ENCODE results near the gene VAV1.

The VAV1 gene

DNA sequence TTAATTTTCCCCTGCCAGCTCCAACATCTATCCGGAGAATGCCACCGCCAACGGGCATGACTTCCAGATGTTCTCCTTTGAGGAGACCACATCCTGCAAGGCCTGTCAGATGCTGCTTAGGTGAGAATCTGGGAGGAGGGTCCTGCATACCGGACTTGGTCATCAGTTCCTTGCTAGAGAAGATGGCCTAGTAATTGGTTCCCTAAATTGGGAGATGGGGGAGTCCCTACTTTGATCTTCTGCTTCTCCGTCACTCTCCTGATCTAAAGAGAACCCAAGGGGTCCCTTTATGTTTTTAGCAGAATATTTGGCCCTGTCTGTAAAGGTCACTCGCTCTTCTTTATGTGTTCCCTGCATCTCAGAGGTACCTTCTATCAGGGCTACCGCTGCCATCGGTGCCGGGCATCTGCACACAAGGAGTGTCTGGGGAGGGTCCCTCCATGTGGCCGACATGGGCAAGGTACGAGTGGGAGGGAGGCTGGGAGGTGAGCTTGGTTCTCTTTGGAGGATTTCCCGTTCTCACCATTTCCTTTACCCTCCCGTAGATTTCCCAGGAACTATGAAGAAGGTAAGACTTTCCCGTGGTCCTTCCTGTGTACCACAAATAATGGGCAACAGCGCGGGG is 60.8 kb downstream of the VAV1 start:
- H3K9me3 ChIP-seq (ENCODE audit: control insufficient read depth in 5 of 5, low read length in 5 of 5), result peaks cover 0 to 4% (median 0%) of the 10 kb centered on the region in 5 donors

GRCh38 chr19:6834433-6834832 is 61.9 kb downstream of the VAV1 start:
- H3K4me3 ChIP-seq (ENCODE audit: low read depth in 1 of 5, low read length in 5 of 5), result no peak overlapping the region
- peaks cover 0 to 32% (median 0%) of the 10 kb centered on the region in 5 donors for H3K36me3 ChIP-seq (ENCODE audit: control insufficient read depth in 5 of 5, insufficient read depth in 5 of 5, low read length in 5 of 5)
- H3K27me3 ChIP-seq (ENCODE audit: control insufficient read depth in 5 of 5, insufficient read depth in 4 of 5, low read length in 5 of 5), result peaks cover 0 to 3% (median under 1%) of the 10 kb centered on the region in 5 donors

More for the DNA sequence above, 60.8 kb downstream of the VAV1 start:
- peaks cover 0 to 5% (median 5%) of the 10 kb centered on the region in 5 donors for H3K4me1 ChIP-seq (ENCODE audit: control insufficient read depth in 5 of 5, insufficient read depth in 5 of 5, low read length in 5 of 5)
- peaks cover 0 to 38% (median 0%) of the 10 kb centered on the region in 5 donors for H3K36me3 ChIP-seq (ENCODE audit: control insufficient read depth in 5 of 5, insufficient read depth in 5 of 5, low read length in 5 of 5)
- H3K9ac ChIP-seq (ENCODE audit: low read length in 5 of 5), result no peak overlapping the region
- H3K27ac ChIP-seq (ENCODE audit: low read depth, low read length), result no peak overlapping the region
- peaks cover 0 to 5% (median 4%) of the 10 kb centered on the region in 5 donors for H3K27me3 ChIP-seq (ENCODE audit: control insufficient read depth in 5 of 5, insufficient read depth in 4 of 5, low read length in 5 of 5)
- H3K4me3 ChIP-seq (ENCODE audit: low read depth in 1 of 5, low read length in 5 of 5), result no peak overlapping the region

GRCh38 chr19:6835501-6835900 is 63.0 kb downstream of the VAV1 start:
- Histone ChIP-seq H3K4me1 (ENCODE audit: control insufficient read depth in 5 of 5, insufficient read depth in 5 of 5, low read length in 5 of 5) (peaks cover 0 to 5% (median 5%) of the 10 kb centered on the region in 5 donors), H3K4me3 (ENCODE audit: low read depth in 1 of 5, low read length in 5 of 5) (no peak overlapping the region), H3K27me3 (ENCODE audit: control insufficient read depth in 5 of 5, insufficient read depth in 4 of 5, low read length in 5 of 5) (peaks cover 0 to 3% (median 0%) of the 10 kb centered on the region in 5 donors), H3K9ac (ENCODE audit: low read length in 5 of 5) (no peak overlapping the region), H3K9me3 (ENCODE audit: control insufficient read depth in 5 of 5, low read length in 5 of 5) (peaks cover 0 to 4% (median 0%) of the 10 kb centered on the region in 5 donors), H3K27ac (ENCODE audit: low read depth, low read length) (no peak overlapping the region), H3K36me3 (ENCODE audit: control insufficient read depth in 5 of 5, insufficient read depth in 5 of 5, low read length in 5 of 5) (peaks cover 0 to 28% (median 0%) of the 10 kb centered on the region in 5 donors)

More at GRCh38 chr19:6834433-6834832, 61.9 kb downstream of the VAV1 start:
- Histone ChIP-seq H3K9me3 (ENCODE audit: control insufficient read depth in 5 of 5, low read length in 5 of 5) (peaks cover 0 to 4% (median 0%) of the 10 kb centered on the region in 5 donors), H3K9ac (ENCODE audit: low read length in 5 of 5) (no peak overlapping the region), H3K4me1 (ENCODE audit: control insufficient read depth in 5 of 5, insufficient read depth in 5 of 5, low read length in 5 of 5) (peaks cover 0 to 5% (median 5%) of the 10 kb centered on the region in 5 donors), H3K27ac (ENCODE audit: low read depth, low read length) (no peak overlapping the region)

GRCh38 chr19:6837525-6837924 is 65.0 kb downstream of the VAV1 start:
- Histone ChIP-seq H3K27me3 (ENCODE audit: control insufficient read depth in 5 of 5, insufficient read depth in 4 of 5, low read length in 5 of 5) (peaks cover 0 to 3% (median 0%) of the 10 kb centered on the region in 5 donors), H3K27ac (ENCODE audit: low read depth, low read length) (no peak overlapping the region), H3K4me3 (ENCODE audit: low read depth in 1 of 5, low read length in 5 of 5) (no peak overlapping the region), H3K9me3 (ENCODE audit: control insufficient read depth in 5 of 5, low read length in 5 of 5) (peaks cover 0 to 4% (median 0%) of the 10 kb centered on the region in 5 donors), H3K4me1 (ENCODE audit: control insufficient read depth in 5 of 5, insufficient read depth in 5 of 5, low read length in 5 of 5) (no peaks in the 10 kb centered on the region), H3K9ac (ENCODE audit: low read length in 5 of 5) (no peak overlapping the region), H3K36me3 (ENCODE audit: control insufficient read depth in 5 of 5, insufficient read depth in 5 of 5, low read length in 5 of 5) (peaks cover 0 to 20% (median 0%) of the 10 kb centered on the region in 5 donors)

- H3K27ac ChIP-seq (ENCODE audit: low read depth, low read length), result no peak overlapping the region
- H3K9me3 ChIP-seq (ENCODE audit: control insufficient read depth in 5 of 5, low read length in 5 of 5), result peaks cover 0 to 4% (median 0%) of the 10 kb centered on the region in 5 donors
- H3K4me3 ChIP-seq (ENCODE audit: low read depth in 1 of 5, low read length in 5 of 5), result no peak overlapping the region
- peaks cover 0 to 20% (median 0%) of the 10 kb centered on the region in 5 donors for H3K36me3 ChIP-seq (ENCODE audit: control insufficient read depth in 5 of 5, insufficient read depth in 5 of 5, low read length in 5 of 5)
- H3K4me1 ChIP-seq (ENCODE audit: control insufficient read depth in 5 of 5, insufficient read depth in 5 of 5, low read length in 5 of 5), result no peaks in the 10 kb centered on the region
- H3K27me3 ChIP-seq (ENCODE audit: control insufficient read depth in 5 of 5, insufficient read depth in 4 of 5, low read length in 5 of 5), result peaks cover 0 to 3% (median 0%) of the 10 kb centered on the region in 5 donors
- H3K9ac ChIP-seq (ENCODE audit: low read length in 5 of 5), result no peak overlapping the region
Measured at GRCh38 chr19:6838062-6838655, 65.7 kb downstream of the VAV1 start.

- Histone ChIP-seq H3K9ac (ENCODE audit: low read length in 5 of 5) (no peak overlapping the region), H3K4me1 (ENCODE audit: control insufficient read depth in 5 of 5, insufficient read depth in 5 of 5, low read length in 5 of 5) (no peaks in the 10 kb centered on the region), H3K9me3 (ENCODE audit: control insufficient read depth in 5 of 5, low read length in 5 of 5) (no peaks in the 10 kb centered on the region), H3K27ac (ENCODE audit: low read depth, low read length) (no peak overlapping the region), H3K4me3 (ENCODE audit: low read depth in 1 of 5, low read length in 5 of 5) (no peak overlapping the region), H3K27me3 (ENCODE audit: control insufficient read depth in 5 of 5, insufficient read depth in 4 of 5, low read length in 5 of 5) (peaks cover 0 to 3% (median 0%) of the 10 kb centered on the region in 5 donors), H3K36me3 (ENCODE audit: control insufficient read depth in 5 of 5, insufficient read depth in 5 of 5, low read length in 5 of 5) (peaks cover 0 to 3% (median 0%) of the 10 kb centered on the region in 5 donors)
Measured at GRCh38 chr19:6842871-6843607, 70.5 kb downstream of the VAV1 start.

- H3K27me3 ChIP-seq (ENCODE audit: control insufficient read depth in 5 of 5, insufficient read depth in 4 of 5, low read length in 5 of 5), result peaks cover 0 to 3% (median 0%) of the 10 kb centered on the region in 5 donors
- peaks cover 0 to 4% (median 0%) of the 10 kb centered on the region in 5 donors for H3K4me1 ChIP-seq (ENCODE audit: control insufficient read depth in 5 of 5, insufficient read depth in 5 of 5, low read length in 5 of 5)
- H3K4me3 ChIP-seq (ENCODE audit: low read depth in 1 of 5, low read length in 5 of 5), result no peak overlapping the region
- no peak overlapping the region for H3K9ac ChIP-seq (ENCODE audit: low read length in 5 of 5)
- H3K27ac ChIP-seq (ENCODE audit: low read depth, low read length), result no peak overlapping the region
- H3K36me3 ChIP-seq (ENCODE audit: control insufficient read depth in 5 of 5, insufficient read depth in 5 of 5, low read length in 5 of 5), result peaks cover 0 to 3% (median 0%) of the 10 kb centered on the region in 5 donors
- peaks cover 0 to 2% (median 0%) of the 10 kb centered on the region in 5 donors for H3K9me3 ChIP-seq (ENCODE audit: control insufficient read depth in 5 of 5, low read length in 5 of 5)
Measured at GRCh38 chr19:6847828-6848200, 75.3 kb downstream of the VAV1 start.

GRCh38 chr19:6848986-6849385 is 76.5 kb downstream of the VAV1 start:
- Histone ChIP-seq H3K36me3 (ENCODE audit: control insufficient read depth in 5 of 5, insufficient read depth in 5 of 5, low read length in 5 of 5) (peaks cover 0 to 7% (median 0%) of the 10 kb centered on the region in 5 donors), H3K9me3 (ENCODE audit: control insufficient read depth in 5 of 5, low read length in 5 of 5) (peaks cover 0 to 2% (median 0%) of the 10 kb centered on the region in 5 donors), H3K9ac (ENCODE audit: low read length in 5 of 5) (no peak overlapping the region), H3K4me1 (ENCODE audit: control insufficient read depth in 5 of 5, insufficient read depth in 5 of 5, low read length in 5 of 5) (peaks cover 0 to 4% (median 0%) of the 10 kb centered on the region in 5 donors), H3K27ac (ENCODE audit: low read depth, low read length) (no peak overlapping the region), H3K4me3 (ENCODE audit: low read depth in 1 of 5, low read length in 5 of 5) (no peak overlapping the region), H3K27me3 (ENCODE audit: control insufficient read depth in 5 of 5, insufficient read depth in 4 of 5, low read length in 5 of 5) (peaks cover 0 to 3% (median under 1%) of the 10 kb centered on the region in 5 donors)

- H3K4me1 ChIP-seq (ENCODE audit: control insufficient read depth in 5 of 5, insufficient read depth in 5 of 5, low read length in 5 of 5), result peaks cover 0 to 4% (median 0%) of the 10 kb centered on the region in 5 donors
- peaks cover 0 to 2% (median 0%) of the 10 kb centered on the region in 5 donors for H3K9me3 ChIP-seq (ENCODE audit: control insufficient read depth in 5 of 5, low read length in 5 of 5)
- peaks cover 0 to 6% (median 3%) of the 10 kb centered on the region in 5 donors for H3K27me3 ChIP-seq (ENCODE audit: control insufficient read depth in 5 of 5, insufficient read depth in 4 of 5, low read length in 5 of 5)
- H3K4me3 ChIP-seq (ENCODE audit: low read depth in 1 of 5, low read length in 5 of 5), result no peak overlapping the region
- H3K27ac ChIP-seq (ENCODE audit: low read depth, low read length), result no peak overlapping the region
- no peak overlapping the region for H3K9ac ChIP-seq (ENCODE audit: low read length in 5 of 5)
- peaks cover 0 to 14% (median 2%) of the 10 kb centered on the region in 5 donors for H3K36me3 ChIP-seq (ENCODE audit: control insufficient read depth in 5 of 5, insufficient read depth in 5 of 5, low read length in 5 of 5)
Measured at GRCh38 chr19:6849876-6850275, 77.4 kb downstream of the VAV1 start.

Data from subcutaneous abdominal adipose tissue (tissue), 5 donors.